ENCODE results near the gene KRTAP22-1.

The KRTAP22-1 gene

DNA sequence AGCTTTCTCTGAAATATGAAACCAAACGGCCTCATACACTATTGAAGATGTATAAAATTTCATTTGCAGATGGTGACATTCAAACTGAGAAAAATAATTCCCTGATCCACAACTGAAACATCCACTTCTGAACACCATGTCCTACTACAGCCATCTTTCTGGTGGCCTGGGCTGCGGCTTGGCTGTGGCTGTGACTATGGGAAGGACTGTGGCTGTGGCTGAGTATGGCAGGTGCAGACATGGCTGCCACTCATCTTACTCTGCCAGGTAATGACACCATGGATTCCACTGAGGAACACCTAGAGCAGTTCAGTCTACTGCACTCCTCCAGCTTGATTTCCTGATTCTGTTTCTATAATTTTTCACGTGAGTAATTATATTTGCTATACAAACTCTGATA is 19.6 kb downstream of the KRTAP22-1 start, which contains the start of gene KRTAP20-4:
Gene KRTAP20-4 (plus strand): TSS at position 106 of the 400 bp plus-strand sequence.
- no peak within 1 kb of the TSS for H3K27ac ChIP-seq
- TF ChIP-seq, protein P1, sequence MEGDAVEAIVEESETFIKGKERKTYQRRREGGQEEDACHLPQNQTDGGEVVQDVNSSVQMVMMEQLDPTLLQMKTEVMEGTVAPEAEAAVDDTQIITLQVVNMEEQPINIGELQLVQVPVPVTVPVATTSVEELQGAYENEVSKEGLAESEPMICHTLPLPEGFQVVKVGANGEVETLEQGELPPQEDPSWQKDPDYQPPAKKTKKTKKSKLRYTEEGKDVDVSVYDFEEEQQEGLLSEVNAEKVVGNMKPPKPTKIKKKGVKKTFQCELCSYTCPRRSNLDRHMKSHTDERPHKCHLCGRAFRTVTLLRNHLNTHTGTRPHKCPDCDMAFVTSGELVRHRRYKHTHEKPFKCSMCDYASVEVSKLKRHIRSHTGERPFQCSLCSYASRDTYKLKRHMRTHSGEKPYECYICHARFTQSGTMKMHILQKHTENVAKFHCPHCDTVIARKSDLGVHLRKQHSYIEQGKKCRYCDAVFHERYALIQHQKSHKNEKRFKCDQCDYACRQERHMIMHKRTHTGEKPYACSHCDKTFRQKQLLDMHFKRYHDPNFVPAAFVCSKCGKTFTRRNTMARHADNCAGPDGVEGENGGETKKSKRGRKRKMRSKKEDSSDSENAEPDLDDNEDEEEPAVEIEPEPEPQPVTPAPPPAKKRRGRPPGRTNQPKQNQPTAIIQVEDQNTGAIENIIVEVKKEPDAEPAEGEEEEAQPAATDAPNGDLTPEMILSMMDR (conservative IDR thresholded peaks at IDR 0.05), result no peak

DNA sequence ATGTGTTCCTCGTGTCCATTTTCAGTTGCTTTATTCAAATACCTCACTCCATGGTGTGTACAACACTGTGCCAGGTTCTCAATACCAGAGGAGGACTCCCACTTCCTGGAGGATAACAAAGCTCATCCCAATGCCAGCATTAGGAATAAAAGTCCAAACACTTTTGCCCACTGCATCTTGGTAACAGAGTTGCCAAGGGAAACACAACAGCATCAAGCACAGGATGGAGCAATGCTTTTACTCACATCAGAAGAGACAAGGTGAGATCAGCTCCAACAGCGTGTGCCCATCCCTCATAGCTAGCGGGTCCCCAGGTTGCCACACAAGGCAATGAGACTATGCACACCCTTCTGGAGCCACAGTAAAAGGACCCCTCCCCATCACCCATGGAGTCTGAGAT is 22.5 kb downstream of the KRTAP22-1 start:
- TF ChIP-seq, protein P1 (conservative IDR thresholded peaks at IDR 0.05), result no peak
- H3K27ac ChIP-seq, result no peak overlapping the region

DNA sequence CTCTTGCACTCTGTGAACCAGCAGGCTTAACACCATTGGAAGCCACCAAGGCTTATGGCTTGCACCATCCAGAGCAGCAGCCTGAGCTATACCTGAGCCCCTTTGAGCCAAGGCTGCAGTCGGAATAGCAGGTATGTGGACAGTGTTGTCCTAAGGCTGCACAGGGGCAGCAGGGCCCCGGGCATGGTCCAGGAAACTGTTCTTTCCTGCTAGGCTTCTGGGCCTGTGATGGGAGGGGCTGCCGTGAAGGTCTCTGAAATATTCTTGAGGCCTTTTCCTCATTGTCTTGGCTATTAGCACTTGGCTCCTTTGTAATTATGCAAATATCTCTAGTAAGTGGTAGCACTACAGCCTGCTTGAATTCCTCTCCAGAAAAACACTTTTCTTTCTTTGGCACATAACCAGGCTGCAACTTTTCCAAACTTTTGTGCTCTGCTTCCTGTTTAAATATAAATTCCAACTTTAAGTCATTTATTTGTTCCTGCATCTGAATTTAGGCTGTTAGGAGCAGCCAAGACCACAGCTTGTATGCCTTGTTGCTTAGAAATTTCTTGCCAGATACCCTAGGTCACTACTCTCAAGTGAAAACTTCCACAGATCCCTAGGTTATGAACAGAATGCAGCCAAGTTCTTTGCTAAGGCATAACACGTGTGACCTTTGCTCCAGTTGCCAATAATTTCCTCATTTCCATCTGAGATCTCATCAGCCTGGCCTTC is 24.7 kb downstream of the KRTAP22-1 start:
- TF ChIP-seq, protein P1 (conservative IDR thresholded peaks at IDR 0.05), result no peak
- H3K27ac ChIP-seq, result no peak overlapping the region

DNA sequence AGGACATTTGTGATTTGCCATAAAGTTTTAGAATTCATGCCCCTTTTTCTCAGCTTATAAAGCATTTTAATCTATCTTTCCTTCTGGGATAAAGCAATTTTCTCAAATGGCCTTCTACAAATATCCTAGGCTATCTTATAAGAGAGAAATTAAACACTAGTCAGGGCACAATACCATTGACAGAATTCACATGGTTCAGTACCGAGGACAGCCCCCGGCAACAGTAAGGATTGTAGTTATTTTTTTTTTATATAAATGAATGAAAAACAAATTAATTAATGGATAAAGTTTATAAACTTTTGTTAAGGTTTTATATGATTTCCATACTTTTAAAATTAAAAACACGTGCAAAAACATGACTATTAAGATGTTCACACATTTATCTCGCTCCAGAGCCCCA is 27.2 kb downstream of the KRTAP22-1 start:
- no peak overlapping the region for H3K27ac ChIP-seq
- TF ChIP-seq, protein P1 (conservative IDR thresholded peaks at IDR 0.05), result no peak

DNA sequence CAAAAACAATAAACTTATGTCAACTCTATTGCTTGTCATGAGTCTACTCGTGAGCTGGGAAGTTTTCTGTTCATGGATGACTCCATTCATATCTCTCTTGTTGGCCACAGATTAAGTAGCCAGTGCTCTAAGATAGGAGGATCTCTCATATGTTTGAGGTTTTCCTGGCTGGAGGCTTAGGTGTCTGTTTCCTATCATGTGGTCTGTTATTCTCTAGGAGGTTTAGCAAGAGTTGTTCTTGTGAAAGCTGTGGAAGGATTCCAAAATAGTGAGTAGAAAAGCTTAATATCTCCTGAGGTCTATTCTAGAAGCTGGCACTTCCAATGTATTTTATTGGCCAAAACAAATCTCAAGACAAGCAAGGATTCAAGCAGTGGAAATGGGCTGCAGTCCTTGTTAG is 28.3 kb downstream of the KRTAP22-1 start:
- TF ChIP-seq, protein P1 (conservative IDR thresholded peaks at IDR 0.05), result no peak

DNA sequence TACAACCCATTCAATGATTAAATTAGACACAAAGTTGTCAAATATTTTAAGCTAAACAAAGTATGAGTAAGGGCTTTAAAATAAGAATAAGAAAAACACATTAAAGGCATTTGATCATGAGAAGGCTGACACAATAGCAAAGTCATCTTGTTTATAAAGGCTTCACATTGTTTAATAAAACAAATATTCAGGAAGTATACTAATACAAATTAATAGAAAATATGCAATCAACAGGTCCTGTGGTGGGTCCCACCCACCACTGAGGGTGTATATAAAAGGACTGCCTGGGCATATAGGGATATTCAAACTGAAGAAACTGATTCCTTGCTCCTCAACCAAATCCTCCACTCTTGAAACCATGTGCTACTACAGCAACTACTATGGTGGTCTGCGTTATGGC is 34.0 kb downstream of the KRTAP22-1 start, which contains the start of gene KRTAP20-2:
Gene KRTAP20-2 (plus strand): TSS at position 301 of the 400 bp plus-strand sequence. CDS start 58 bp downstream, at position 359.
- TF ChIP-seq, protein P1 (conservative IDR thresholded peaks at IDR 0.05), result no peak
- H3K27ac ChIP-seq, result no peak within 1 kb of the TSS

More for the DNA sequence above, 28.3 kb downstream of the KRTAP22-1 start:
- no peak overlapping the region for H3K27ac ChIP-seq

DNA sequence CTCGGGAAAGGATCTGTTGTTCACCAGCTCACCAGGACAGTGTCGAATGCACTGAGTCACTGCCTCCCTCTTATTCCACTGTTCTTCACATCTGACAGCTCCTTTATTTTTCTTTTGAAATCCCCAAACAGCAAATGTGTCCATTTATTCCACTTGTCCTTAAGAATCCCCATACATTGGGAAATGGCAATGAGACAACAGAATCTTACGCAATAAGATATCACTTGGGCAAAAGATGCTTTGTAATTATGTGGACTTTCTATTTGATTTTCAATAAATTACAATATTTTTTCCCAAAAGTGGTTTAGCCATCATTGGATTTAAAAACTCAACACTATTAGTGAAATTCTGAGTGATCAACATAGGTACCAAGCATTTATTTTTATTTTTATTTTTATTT is 37.8 kb downstream of the KRTAP22-1 start:
- TF ChIP-seq, protein P1 (conservative IDR thresholded peaks at IDR 0.05), result no peak

More for the DNA sequence above, 37.8 kb downstream of the KRTAP22-1 start:
- H3K27ac ChIP-seq, result no peak overlapping the region
